IPS-15b (cell line): ENCODE measurements around the gene HDGFL3.

Experiments
- H3K27me3 ChIP-seq: one replicate; pipeline ENCODE4 v1.6.1; 2013; ENCODE audit warnings: low read length; ENCODE audit not compliant: control insufficient read depth, insufficient read depth
- H3K36me3 ChIP-seq: one replicate; pipeline ENCODE4 v1.6.1; 2013; ENCODE audit warnings: low read length; ENCODE audit not compliant: control insufficient read depth, insufficient read depth
- H3K4me1 ChIP-seq: one replicate; pipeline ENCODE4 v1.6.1; 2013; ENCODE audit warnings: mild to moderate bottlenecking, low read length; ENCODE audit not compliant: control insufficient read depth, insufficient read depth
- H3K4me3 ChIP-seq: one replicate; pipeline ENCODE4 v1.5.1; 2013; ENCODE audit warnings: low read depth, low read length
- H3K9ac ChIP-seq: one replicate; pipeline ENCODE4 v1.6.1; 2013; ENCODE audit warnings: low read depth, mild to moderate bottlenecking, low read length
- H3K9me3 ChIP-seq: one replicate; pipeline ENCODE4 v1.6.1; 2013; ENCODE audit warnings: mild to moderate bottlenecking, low read length; ENCODE audit not compliant: control insufficient read depth, insufficient read depth

Gene HDGFL3

GRCh38 chr15:83108266-83109219 is 99.1 kb downstream of the HDGFL3 start:
- H3K9me3 ChIP-seq: no peaks in the 10 kb centered on the region
- H3K4me1 ChIP-seq: no peaks in the 10 kb centered on the region
- H3K36me3 ChIP-seq: peaks cover 2% of the 10 kb centered on the region
- no peak overlapping the region for H3K9ac ChIP-seq
- peak overlapping the region; percentile 36 for H3K4me3 ChIP-seq
- peaks cover 31% of the 10 kb centered on the region for H3K27me3 ChIP-seq

- Histone ChIP-seq H3K4me1 (no peaks in the 10 kb centered on the region), H3K36me3 (peaks cover 2% of the 10 kb centered on the region), H3K27me3 (peaks cover 31% of the 10 kb centered on the region), H3K9me3 (no peaks in the 10 kb centered on the region), H3K9ac (no peak overlapping the region), H3K4me3 (peak overlapping the region; percentile 36)
Measured at GRCh38 chr15:83107841-83108181, 99.8 kb downstream of the HDGFL3 start.

GRCh38 chr15:83106994-83107840 is 100.4 kb downstream of the HDGFL3 start, which contains the start of gene TM6SF1:
TM6SF1 (plus strand) TSS chr15:83107645; CDS start chr15:83107681, 36 bp downstream.
- H3K9me3 ChIP-seq: no peaks in the 10 kb centered on the region
- peak within 1 kb of the TSS; percentile 36 for H3K4me3 ChIP-seq
- no peak within 1 kb of the TSS for H3K9ac ChIP-seq
- H3K36me3 ChIP-seq: peaks cover 2% of the 10 kb centered on the region
- H3K4me1 ChIP-seq: no peaks in the 10 kb centered on the region
- peaks cover 31% of the 10 kb centered on the region for H3K27me3 ChIP-seq

DNA sequence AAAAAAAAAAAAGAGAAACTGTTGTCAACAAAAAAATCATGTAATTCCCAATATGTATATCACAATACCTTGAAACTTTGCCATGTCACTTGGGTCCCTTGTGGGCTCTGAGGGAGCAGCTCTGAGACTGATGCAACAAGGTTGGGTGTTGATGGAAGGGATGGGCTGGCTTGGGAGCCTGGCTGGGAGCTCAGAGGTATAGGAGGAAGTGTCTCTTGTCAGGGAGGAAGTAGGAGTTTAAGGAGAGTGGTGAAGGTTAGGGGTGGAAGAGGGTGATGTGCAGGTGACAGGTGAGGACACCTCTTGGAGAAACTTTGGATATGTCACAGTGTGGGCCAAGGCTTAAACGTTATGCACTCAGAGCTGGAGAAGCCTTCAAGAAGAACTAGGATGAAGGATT is 102.2 kb downstream of the HDGFL3 start:
- Histone ChIP-seq H3K27me3 (peaks cover 31% of the 10 kb centered on the region), H3K4me3 (no peak overlapping the region), H3K9me3 (no peaks in the 10 kb centered on the region), H3K4me1 (no peaks in the 10 kb centered on the region), H3K9ac (no peak overlapping the region), H3K36me3 (no peaks in the 10 kb centered on the region)

DNA sequence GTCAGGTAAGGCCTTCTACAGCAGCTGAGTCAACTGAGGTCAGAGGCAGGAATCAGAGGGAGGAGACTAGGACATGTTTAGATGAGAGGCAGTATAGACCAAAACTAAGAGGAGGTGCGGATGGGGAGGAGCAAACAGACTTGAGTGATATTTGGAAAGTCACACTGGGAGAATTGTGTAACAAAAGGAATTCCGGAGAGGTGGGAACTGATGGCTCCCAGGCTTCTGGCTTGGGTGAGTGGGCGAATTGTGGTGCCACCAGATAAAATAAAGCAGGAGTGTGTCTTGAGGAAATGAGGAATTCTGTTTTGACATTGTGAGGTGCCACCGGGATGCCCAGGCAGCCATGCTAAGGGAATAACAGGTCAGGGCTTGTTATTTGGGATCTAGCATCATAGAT is 103.5 kb downstream of the HDGFL3 start:
- no peak overlapping the region for H3K4me3 ChIP-seq
- no peaks in the 10 kb centered on the region for H3K4me1 ChIP-seq
- no peaks in the 10 kb centered on the region for H3K36me3 ChIP-seq
- H3K9ac ChIP-seq: no peak overlapping the region
- no peaks in the 10 kb centered on the region for H3K9me3 ChIP-seq
- peaks cover 27% of the 10 kb centered on the region for H3K27me3 ChIP-seq

- Histone ChIP-seq H3K9ac (no peak overlapping the region), H3K4me3 (no peak overlapping the region), H3K36me3 (no peaks in the 10 kb centered on the region), H3K9me3 (no peaks in the 10 kb centered on the region), H3K4me1 (no peaks in the 10 kb centered on the region), H3K27me3 (peaks cover 16% of the 10 kb centered on the region)
Measured at GRCh38 chr15:83102346-83102745, 105.3 kb downstream of the HDGFL3 start.

DNA sequence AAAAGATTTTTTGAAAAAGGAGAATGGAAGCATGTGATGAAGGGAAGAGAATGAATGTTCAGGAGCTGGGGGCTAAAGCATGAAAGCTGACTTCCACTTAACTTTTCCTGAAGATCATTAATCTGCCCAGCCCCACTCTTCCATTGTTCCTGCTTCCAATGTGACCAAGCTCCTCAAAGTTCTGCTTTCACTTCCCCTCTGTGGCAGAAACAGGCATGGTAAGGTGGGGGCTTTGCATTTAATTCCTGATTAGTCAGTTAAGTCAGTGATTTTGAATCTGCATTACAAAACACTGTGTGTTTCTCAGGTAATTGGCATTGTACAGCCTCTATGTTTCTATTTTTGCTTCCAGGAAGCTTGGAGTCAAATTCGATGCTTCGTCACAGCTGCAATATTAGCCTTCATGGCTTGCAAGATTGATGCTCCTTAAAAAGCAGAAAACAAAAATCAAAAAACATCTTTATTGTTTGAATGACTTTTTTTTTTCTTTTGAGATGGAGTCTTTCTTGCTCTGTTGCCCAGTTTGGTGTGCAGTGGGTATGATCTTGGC is 107.5 kb downstream of the HDGFL3 start:
- no peak overlapping the region for H3K9ac ChIP-seq
- no peak overlapping the region for H3K4me3 ChIP-seq
- H3K9me3 ChIP-seq: no peaks in the 10 kb centered on the region
- no peaks in the 10 kb centered on the region for H3K4me1 ChIP-seq
- peaks cover 3% of the 10 kb centered on the region for H3K27me3 ChIP-seq
- no peaks in the 10 kb centered on the region for H3K36me3 ChIP-seq

GRCh38 chr15:83099290-83099689 is 108.3 kb downstream of the HDGFL3 start:
- no peaks in the 10 kb centered on the region for H3K36me3 ChIP-seq
- H3K9me3 ChIP-seq: no peaks in the 10 kb centered on the region
- H3K4me1 ChIP-seq: no peaks in the 10 kb centered on the region
- H3K9ac ChIP-seq: no peak overlapping the region
- H3K4me3 ChIP-seq: no peak overlapping the region
- H3K27me3 ChIP-seq: peaks cover 3% of the 10 kb centered on the region

- H3K4me1 ChIP-seq: no peaks in the 10 kb centered on the region
- no peak overlapping the region for H3K4me3 ChIP-seq
Measured at GRCh38 chr15:83098079-83098478, 109.5 kb downstream of the HDGFL3 start.

DNA sequence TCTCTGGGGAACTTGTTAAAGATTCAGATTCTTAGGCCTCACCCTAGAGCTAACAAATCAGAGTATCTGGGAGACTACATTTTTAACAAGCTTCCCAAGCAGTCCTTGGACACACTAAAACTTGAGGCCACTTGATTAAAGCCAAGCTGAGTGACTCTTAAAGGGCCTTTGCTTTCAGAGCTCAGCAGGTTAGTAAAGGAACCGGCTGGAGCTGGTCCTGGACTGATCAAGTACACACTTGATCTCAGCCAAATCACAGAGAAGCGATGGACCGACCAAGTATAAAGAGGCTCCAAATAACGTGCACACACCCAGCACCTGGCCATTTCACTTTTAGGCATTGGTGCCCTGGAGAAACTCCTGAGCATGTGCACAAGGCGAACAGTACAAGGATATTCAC is 113.0 kb downstream of the HDGFL3 start:
- no peak overlapping the region for H3K4me3 ChIP-seq
- no peaks in the 10 kb centered on the region for H3K36me3 ChIP-seq
- H3K27me3 ChIP-seq: peaks cover 3% of the 10 kb centered on the region
- no peaks in the 10 kb centered on the region for H3K9me3 ChIP-seq
- H3K4me1 ChIP-seq: no peaks in the 10 kb centered on the region
- H3K9ac ChIP-seq: no peak overlapping the region

More at GRCh38 chr15:83098079-83098478, 109.5 kb downstream of the HDGFL3 start:
- H3K36me3 ChIP-seq: no peaks in the 10 kb centered on the region
- H3K27me3 ChIP-seq: peaks cover 3% of the 10 kb centered on the region
- no peaks in the 10 kb centered on the region for H3K9me3 ChIP-seq
- no peak overlapping the region for H3K9ac ChIP-seq

DNA sequence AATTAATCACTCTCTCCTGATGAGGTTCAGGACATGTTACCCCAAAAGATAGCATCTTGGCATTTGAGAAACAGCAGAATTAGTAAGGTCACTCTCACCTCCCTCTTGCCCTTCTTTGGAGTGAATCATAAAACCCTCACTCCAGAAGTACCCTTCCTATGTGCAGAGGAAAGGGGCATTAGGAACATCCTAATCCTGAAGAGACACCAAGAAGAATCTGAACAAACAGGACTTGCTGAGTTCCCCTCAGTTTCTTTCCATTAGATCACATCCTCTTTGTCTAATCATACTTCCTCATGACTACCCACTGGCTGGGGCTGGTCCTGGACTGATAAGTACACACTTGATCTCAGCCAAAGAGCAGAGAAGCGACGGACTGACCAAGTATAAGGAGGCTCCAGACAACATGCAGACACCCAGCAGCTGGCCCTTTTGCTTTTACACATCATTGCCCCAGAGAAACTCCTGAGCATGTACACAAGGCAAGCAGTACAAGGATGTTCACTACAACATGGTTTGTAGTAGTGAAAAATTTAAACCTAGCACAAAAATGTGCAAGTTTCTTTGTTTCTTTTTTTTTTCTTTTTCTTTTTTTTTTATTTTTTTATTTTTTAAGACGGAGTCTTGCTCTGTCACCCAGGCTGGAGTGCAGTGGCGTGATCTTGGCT is 115.2 kb downstream of the HDGFL3 start:
- Histone ChIP-seq H3K4me1 (no peaks in the 10 kb centered on the region), H3K9ac (no peak overlapping the region), H3K27me3 (no peaks in the 10 kb centered on the region)

More for the DNA sequence above, 115.2 kb downstream of the HDGFL3 start:
- H3K4me3 ChIP-seq: no peak overlapping the region
- H3K36me3 ChIP-seq: no peaks in the 10 kb centered on the region
- H3K9me3 ChIP-seq: no peaks in the 10 kb centered on the region
